Activated T-cell treated with anti-CD3 and anti-CD28 coated beads, Interleukin-2, amount 50 U/mL, for 4 hours (primary cell): ENCODE measurements around the gene RNF32. TPM values are rescaled to one million over a fixed set of nuclear protein-coding genes. Genes with fewer than 3 reads are reported as not detected.
"Not testable (repeated sequence)": the region's sequence is repeated elsewhere in the genome, so short reads cannot be mapped to it uniquely, and the experiment has no call there.

ENCODE experiments used
- ATAC-seq, 2 donors: fragments of 200-7000 bp; cut with Tn5 transposase; one replicate each; pipeline ENCODE4 v1.10.0; 2021
- DNase-seq: peaks from one replicate; pipeline ENCODE4 v3.0.0-alpha.2; 2020
- H3K27me3 Mint-ChIP-seq: one replicate; pipeline ENCODE4 v1.8.0; 2021; ENCODE audit warnings: low read depth, mixed read lengths
- H3K36me3 Mint-ChIP-seq: one replicate; pipeline ENCODE4 v1.8.0; 2022; ENCODE audit warnings: mixed read lengths; ENCODE audit not compliant: insufficient read depth
- H3K4me1 Mint-ChIP-seq: one replicate; pipeline ENCODE4 v1.8.0; 2021; ENCODE audit warnings: low read depth, mixed read lengths
- H3K4me3 Mint-ChIP-seq: one replicate; pipeline ENCODE4 v1.8.0; 2021; ENCODE audit warnings: mild to moderate bottlenecking, moderate library complexity, mixed read lengths
- H3K9me3 Mint-ChIP-seq: one replicate; pipeline ENCODE4 v1.8.0; 2021; ENCODE audit warnings: mixed read lengths
- total RNA-seq, 3 donors: library from RNA; stranded (reverse); gene quantifications; one replicate each; pipeline ENCODE4 v1.2.1, GENCODE V29; 2021

The RNF32 gene
- total RNA-seq, 3 donors from 2014 or later = 0.13 to 0.43 (median 0.24) TPM

DNA sequence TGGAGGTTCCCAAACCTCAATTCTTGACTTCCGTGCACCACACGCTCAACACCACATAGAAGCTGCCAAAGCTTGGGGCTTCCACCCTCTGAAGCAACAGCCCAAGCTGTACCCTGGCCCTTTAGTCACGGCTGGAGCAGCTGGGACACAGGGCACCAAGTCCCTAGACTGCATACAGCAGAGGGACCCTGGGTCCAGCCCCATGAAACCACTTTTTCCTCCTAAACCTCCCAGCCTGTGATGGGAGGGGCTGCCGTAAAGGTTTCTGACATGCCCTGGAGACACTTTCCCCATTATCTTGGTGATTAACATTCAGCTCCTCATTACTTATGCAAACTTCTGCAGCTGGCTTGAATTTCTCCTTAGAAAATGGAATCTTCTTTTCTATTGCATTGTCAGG lies 57.9 kb downstream of the RNF32 start:
- Mint-ChIP-seq H3K36me3 (peaks cover 57% of the 10 kb centered on the region), H3K9me3 (peaks cover 31% of the 10 kb centered on the region)
- H3K4me3 Mint-ChIP-seq, ATAC-seq, H3K27me3 Mint-ChIP-seq, DNase-seq, H3K4me1 Mint-ChIP-seq: not testable (repeated sequence)

DNA sequence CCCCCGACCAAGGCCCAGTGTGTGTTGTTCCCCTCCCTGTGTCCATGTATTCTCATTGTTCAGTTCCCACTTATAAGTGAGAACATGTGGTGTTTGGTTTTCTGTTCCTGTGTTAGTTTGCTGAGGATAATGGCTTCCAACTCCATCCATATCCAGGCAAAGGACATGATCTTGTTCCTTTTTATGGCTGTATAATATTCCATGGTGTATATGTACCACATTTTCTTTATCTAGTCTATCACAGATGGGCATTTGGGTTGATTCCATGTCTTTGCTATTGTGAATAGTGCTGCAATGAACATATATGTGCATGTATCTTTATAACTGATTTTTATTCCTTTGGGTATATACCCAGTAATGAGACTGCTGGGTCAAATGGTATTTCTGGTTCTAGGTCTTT lies 61.2 kb downstream of the RNF32 start:
- not testable (repeated sequence) for H3K4me3 Mint-ChIP-seq, ATAC-seq, H3K27me3 Mint-ChIP-seq, DNase-seq, H3K4me1 Mint-ChIP-seq
- peaks cover 27% of the 10 kb centered on the region for H3K9me3 Mint-ChIP-seq
- peaks cover 59% of the 10 kb centered on the region for H3K36me3 Mint-ChIP-seq

DNA sequence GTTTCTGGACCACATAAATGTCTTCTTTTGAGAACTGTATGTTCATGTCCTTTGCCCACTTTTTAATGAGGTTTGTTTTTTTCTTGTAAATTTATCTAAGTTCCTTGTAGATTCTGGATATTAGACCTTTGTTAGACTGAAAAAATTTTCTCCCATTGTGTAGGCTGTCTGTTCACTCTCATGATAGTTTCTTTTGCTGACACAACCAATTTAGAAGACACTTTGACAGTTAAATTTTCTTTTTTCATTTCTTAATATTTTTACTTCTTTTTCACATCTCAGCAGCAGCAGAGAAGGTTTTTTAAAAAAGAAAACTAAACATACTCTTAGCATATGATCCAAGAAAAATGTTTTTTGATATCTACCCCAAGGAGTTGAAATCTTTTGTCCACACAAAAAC lies 61.8 kb downstream of the RNF32 start:
- no peaks in the 10 kb centered on the region for H3K27me3 Mint-ChIP-seq
- no peak for ATAC-seq
- peaks cover 29% of the 10 kb centered on the region for H3K9me3 Mint-ChIP-seq
- DNase-seq = no peak
- peaks cover 62% of the 10 kb centered on the region for H3K36me3 Mint-ChIP-seq
- no peak overlapping the region for H3K4me3 Mint-ChIP-seq
- H3K4me1 Mint-ChIP-seq = peaks cover 5% of the 10 kb centered on the region

DNA sequence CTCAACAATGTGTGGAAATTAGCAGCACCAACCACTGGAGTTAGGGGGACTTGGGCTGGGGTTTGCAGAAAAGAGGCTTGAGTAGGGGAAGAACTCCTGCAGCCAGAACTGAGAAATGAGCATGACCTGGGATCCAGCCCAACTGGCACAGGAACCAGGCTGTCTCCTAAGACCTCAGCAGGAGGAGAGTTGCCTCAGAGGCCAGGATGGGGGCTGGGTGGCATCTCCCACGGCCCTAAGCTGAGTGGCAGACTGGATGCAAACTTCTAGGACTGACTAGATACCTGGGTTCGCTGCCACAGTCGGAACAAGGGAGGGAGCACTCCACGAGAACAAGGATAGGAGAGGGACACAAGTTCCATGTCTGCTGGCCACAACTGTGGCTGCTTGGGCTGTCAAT lies 62.6 kb downstream of the RNF32 start:
- Mint-ChIP-seq H3K27me3 (no peaks in the 10 kb centered on the region), H3K4me3 (no peak overlapping the region), H3K9me3 (peaks cover 37% of the 10 kb centered on the region), H3K36me3 (peaks cover 62% of the 10 kb centered on the region), H3K4me1 (peaks cover 5% of the 10 kb centered on the region)
- ATAC-seq (no peak), DNase-seq (no peak)

DNA sequence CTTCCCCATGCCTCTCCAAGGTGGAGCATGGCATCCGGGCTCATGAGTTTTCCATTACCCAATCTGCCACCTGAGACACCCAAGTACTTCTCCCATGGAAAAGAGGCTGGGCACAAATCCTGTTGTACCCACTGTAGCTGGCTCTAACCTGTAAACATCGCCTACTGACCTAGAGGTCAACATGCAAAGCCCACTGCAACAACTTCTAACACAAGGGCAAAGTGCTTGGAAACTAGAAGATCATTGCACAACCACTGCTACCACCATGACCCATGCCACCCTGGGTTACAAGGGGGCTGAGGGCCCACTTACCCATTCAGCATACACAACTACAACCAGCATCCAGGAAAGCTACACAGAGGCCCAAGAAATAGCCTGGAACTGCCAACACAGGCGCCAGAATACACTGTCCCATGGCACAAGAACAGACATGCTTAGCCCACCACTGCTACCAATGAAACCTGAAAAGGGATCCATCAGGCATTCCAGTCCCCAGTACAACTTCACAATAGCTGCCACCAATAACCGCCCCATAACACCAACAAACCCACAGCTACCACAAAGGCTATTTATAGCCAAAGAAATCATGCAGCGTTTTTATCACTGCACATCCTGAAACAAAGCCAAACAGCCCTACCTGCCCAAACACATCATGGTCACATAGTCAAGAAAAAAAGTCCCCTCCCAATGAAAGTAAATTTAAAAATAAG lies 63.4 kb downstream of the RNF32 start:
- Mint-ChIP-seq H3K4me3 (no peak overlapping the region), H3K36me3 (peaks cover 67% of the 10 kb centered on the region), H3K9me3 (peaks cover 40% of the 10 kb centered on the region), H3K4me1 (peaks cover 5% of the 10 kb centered on the region), H3K27me3 (no peaks in the 10 kb centered on the region)
- no peak for ATAC-seq
- no peak for DNase-seq

DNA sequence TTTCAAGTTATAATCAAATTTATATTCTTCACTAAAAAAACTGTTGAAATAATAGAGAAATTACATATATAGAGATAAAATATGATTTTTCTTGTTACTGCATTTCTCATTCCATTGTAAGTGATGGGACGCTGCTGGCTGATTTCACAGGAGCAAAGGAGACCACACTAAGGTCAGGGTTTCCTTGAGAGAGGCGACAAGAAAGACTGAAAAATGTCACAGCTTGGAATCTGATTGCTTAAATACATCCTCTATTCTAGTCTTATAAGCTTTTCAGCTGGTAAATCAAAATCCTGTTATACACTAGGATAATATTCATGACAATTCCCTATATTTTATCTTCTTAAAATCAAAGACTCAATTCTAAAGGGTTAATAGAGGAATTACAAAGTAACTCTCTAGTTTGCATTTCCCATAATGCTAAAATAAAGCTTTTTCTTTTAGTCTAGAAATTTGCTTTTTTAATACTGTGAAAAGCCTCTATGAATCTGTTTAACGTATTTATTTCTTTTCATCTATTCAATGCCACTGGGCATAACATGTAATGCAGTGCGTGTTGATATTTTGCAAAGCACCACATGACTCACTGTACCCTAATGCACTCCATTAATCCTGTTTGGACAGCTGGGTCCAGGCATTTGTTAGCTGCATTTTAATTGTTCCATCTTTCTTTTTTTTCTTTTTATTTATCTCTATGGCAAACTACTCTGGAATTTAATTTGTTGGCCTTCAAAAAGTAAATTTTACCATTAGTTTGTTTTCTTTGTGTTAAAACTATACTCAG lies 81.7 kb downstream of the RNF32 start:
- no peak overlapping the region for H3K4me3 Mint-ChIP-seq
- H3K36me3 Mint-ChIP-seq = peaks cover 19% of the 10 kb centered on the region
- no peaks in the 10 kb centered on the region for H3K9me3 Mint-ChIP-seq
- no peak for ATAC-seq
- no peaks in the 10 kb centered on the region for H3K27me3 Mint-ChIP-seq
- H3K4me1 Mint-ChIP-seq = no peaks in the 10 kb centered on the region
- DNase-seq = no peak

DNA sequence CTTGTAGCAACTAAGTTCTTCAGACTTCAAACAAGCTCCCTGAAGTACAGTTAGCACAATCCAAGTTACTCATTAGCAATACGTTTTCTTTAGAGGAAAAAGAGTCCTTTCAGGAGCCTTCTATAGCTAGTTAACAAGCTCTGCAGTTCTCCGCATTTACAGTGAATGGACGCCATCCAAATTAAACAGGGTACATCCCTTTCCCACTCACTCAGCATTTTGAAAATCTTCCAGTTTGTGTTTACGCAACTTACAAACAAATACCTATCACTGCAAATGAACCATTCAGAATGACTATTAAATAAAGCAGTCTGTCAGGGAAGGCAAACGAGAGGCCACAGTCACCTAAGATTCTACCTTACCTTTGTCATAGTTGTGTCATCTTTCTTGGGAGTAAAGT lies 84.5 kb downstream of the RNF32 start:
- H3K4me3 Mint-ChIP-seq = no peak overlapping the region
- no peak for ATAC-seq
- DNase-seq = no peak
- no peaks in the 10 kb centered on the region for H3K9me3 Mint-ChIP-seq
- peaks cover 21% of the 10 kb centered on the region for H3K36me3 Mint-ChIP-seq
- no peaks in the 10 kb centered on the region for H3K4me1 Mint-ChIP-seq
- H3K27me3 Mint-ChIP-seq = no peaks in the 10 kb centered on the region

DNA sequence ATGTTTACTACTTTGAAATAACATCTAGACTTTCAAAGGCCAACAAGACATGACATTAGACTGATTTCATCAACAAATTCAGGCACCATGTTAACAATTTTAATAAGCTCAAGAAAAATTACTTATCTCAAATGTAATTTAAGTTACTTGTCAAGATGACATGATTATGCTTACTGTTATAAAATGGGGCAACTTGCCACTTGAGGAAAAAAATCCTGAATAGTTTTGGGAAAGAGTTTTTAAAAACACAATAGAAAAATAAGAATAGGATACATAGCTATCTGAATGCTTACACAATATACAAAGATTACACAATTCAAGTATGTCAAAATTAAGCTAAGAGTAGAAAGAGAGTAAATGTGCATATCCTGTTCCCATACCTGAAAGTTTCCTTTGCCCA lies 85.4 kb downstream of the RNF32 start:
- Mint-ChIP-seq H3K9me3 (no peaks in the 10 kb centered on the region), H3K36me3 (peaks cover 21% of the 10 kb centered on the region), H3K4me1 (no peaks in the 10 kb centered on the region), H3K27me3 (no peaks in the 10 kb centered on the region), H3K4me3 (no peak overlapping the region)
- ATAC-seq = no peak
- no peak for DNase-seq
